Amygdala (tissue), 56 donors: ENCODE data around the gene STOML3.

Experiments used
- DNase-seq, 56 donors: peaks; one replicate each; lab custom pipeline; 2025; lab: John Stamatoyannopoulos, UW

Gene STOML3

GRCh38 chr13:38993381-38993780 is 2.8 kb upstream of the STOML3 start:
- no peak for DNase-seq

GRCh38 chr13:38981096-38981495 is 9.5 kb downstream of the STOML3 start:
- no peak for DNase-seq

- DNase-seq, result no peak
Measured at GRCh38 chr13:38980750-38981078, 9.9 kb downstream of the STOML3 start.

- peak in 16 of 56 donors; percentile 1 to 35 (median 12) for DNase-seq
Measured at GRCh38 chr13:38979891-38980749, 10.5 kb downstream of the STOML3 start.

GRCh38 chr13:38970380-38971051 is 20.1 kb downstream of the STOML3 start:
- no peak for DNase-seq

- DNase-seq, result no peak
Measured at GRCh38 chr13:38969187-38969586, 21.4 kb downstream of the STOML3 start.

GRCh38 chr13:38967446-38967845 is 23.2 kb downstream of the STOML3 start:
- DNase-seq, result no peak

GRCh38 chr13:38965281-38965680 is 25.4 kb downstream of the STOML3 start:
- no peak for DNase-seq

GRCh38 chr13:38960175-38960574 is 30.5 kb downstream of the STOML3 start:
- no peak for DNase-seq

GRCh38 chr13:38957794-38958592 is 32.6 kb downstream of the STOML3 start:
- DNase-seq, result no peak

- no peak for DNase-seq
Measured at GRCh38 chr13:38954844-38955243, 35.8 kb downstream of the STOML3 start.

- no peak for DNase-seq
Measured at GRCh38 chr13:38954291-38954690, 36.3 kb downstream of the STOML3 start.

GRCh38 chr13:38952827-38953226 is 37.8 kb downstream of the STOML3 start:
- DNase-seq, result no peak

GRCh38 chr13:38951525-38952313 is 38.9 kb downstream of the STOML3 start:
- DNase-seq, result no peak

GRCh38 chr13:38950987-38951386 is 39.6 kb downstream of the STOML3 start:
- no peak for DNase-seq

GRCh38 chr13:38947054-38947453 is 43.6 kb downstream of the STOML3 start:
- DNase-seq, result no peak

GRCh38 chr13:38944219-38944618 is 46.4 kb downstream of the STOML3 start:
- no peak for DNase-seq

GRCh38 chr13:38943231-38943630 is 47.4 kb downstream of the STOML3 start:
- DNase-seq, result no peak

- no peak for DNase-seq
Measured at GRCh38 chr13:38941353-38941945, 49.2 kb downstream of the STOML3 start.

GRCh38 chr13:38933786-38934185 is 56.8 kb downstream of the STOML3 start:
- no peak for DNase-seq
